KOPT-K1 (cell line): ENCODE results near the gene DOCK11.

ENCODE experiments used
- H3K27ac ChIP-seq: fragments of 200-600 bp; sonication (generic); 2 replicates; pipeline ENCODE4 v1.5.1; 2016; ENCODE audit warnings: antibody characterized with exemption, mild to moderate bottlenecking, low read depth, low read length; ENCODE audit not compliant: poor library complexity, severe bottlenecking
- H3K36me3 ChIP-seq: fragments of 200-600 bp; sonication (generic); 2 replicates; pipeline ENCODE4 v1.5.1; 2017; ENCODE audit warnings: antibody characterized with exemption, mild to moderate bottlenecking, low read length, moderate library complexity; ENCODE audit not compliant: insufficient read depth
- H3K9me3 ChIP-seq: fragments of 200-600 bp; sonication (generic); 2 replicates; pipeline ENCODE4 v1.5.1; 2017; ENCODE audit warnings: antibody characterized with exemption, low read length, mild to moderate bottlenecking; ENCODE audit not compliant: insufficient read depth, poor library complexity, severe bottlenecking

Gene DOCK11

GRCh38 chrX:118495958-118496762, 545 bp downstream of the DOCK11 start:
- Histone ChIP-seq H3K9me3 (no peaks in the 10 kb centered on the region), H3K27ac (peak overlapping the region; percentile 93), H3K36me3 (no peaks in the 10 kb centered on the region)

DNA sequence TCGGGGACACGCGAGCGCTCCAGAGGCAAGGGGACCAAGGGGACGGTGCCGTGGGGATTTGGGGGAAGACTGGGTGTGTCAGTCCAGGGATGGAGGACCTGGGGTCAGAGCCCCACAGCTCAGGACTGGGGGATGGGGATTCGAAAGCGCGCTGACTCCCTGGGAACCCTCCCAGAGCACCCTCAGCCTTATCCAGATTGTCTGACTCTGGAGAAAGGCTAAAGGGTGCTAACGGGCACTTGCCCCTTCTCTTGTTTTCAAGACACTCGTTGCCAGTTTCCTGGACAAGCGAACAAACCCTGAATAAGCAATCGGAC, 1.1 kb downstream of the DOCK11 start:
- no peaks in the 10 kb centered on the region for H3K9me3 ChIP-seq
- peak overlapping the region; percentile 93 for H3K27ac ChIP-seq
- no peaks in the 10 kb centered on the region for H3K36me3 ChIP-seq

- Histone ChIP-seq H3K9me3 (no peaks in the 10 kb centered on the region), H3K36me3 (no peaks in the 10 kb centered on the region), H3K27ac (peak overlapping the region; percentile 93)
Observed at GRCh38 chrX:118497180-118497818, 1.7 kb downstream of the DOCK11 start.

- no peaks in the 10 kb centered on the region for H3K9me3 ChIP-seq
- no peaks in the 10 kb centered on the region for H3K36me3 ChIP-seq
- H3K27ac ChIP-seq = no peak overlapping the region
Observed at GRCh38 chrX:118498351-118498750, 2.7 kb downstream of the DOCK11 start.

DNA sequence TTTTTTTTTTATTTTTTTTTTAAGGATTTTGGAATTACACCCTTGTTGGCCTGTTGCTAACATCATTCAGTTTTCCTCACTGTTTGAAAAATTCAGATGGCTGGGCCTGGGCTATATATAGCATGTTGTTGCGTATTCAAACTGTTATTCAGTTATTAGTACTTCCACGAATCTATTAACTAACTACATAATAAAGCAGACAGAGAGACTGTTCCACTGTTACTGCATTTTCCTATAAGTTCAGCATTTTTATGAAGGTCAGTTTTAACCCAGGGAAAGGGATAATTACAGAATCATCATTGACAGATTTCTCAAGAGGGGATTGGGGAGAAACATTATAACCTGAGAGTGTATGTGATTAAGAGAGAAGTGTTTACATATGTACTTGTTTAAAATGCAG, 3.1 kb downstream of the DOCK11 start:
- H3K27ac ChIP-seq = no peak overlapping the region
- no peaks in the 10 kb centered on the region for H3K9me3 ChIP-seq
- no peaks in the 10 kb centered on the region for H3K36me3 ChIP-seq

- no peaks in the 10 kb centered on the region for H3K36me3 ChIP-seq
- H3K27ac ChIP-seq = no peak overlapping the region
- H3K9me3 ChIP-seq = no peaks in the 10 kb centered on the region
Observed at GRCh38 chrX:118499295-118499694, 3.7 kb downstream of the DOCK11 start.

DNA sequence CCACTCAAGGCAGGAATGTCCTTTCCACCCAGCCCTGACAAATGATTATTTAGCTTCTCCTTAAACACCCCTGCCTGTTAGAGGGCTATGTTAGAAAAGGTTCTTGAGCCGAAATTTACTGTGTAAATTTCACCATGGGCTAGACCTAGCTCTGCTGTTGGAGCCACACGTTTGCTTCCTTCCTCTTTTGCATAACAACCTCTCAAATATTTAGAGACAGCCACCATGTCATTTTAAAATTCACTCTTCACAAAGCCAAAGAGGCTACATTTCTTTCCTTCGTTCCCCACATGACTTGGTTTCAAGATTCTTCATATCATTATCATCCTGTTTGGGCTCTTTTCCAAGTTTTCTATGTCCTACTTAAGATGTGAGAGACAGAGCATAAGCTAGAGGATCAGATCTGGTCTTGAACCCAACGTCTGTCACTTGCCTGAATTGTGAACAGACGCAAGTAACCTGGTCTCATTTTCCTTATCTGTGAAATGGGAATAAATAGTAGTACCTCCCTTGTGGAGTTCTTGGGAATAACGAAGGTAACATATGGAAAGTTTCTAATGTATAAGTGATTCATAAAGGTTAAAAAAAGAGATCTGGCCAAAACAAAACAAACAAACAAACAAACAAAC, 6.7 kb downstream of the DOCK11 start:
- Histone ChIP-seq H3K9me3 (no peaks in the 10 kb centered on the region), H3K27ac (no peak overlapping the region), H3K36me3 (no peaks in the 10 kb centered on the region)

- Histone ChIP-seq H3K36me3 (no peaks in the 10 kb centered on the region), H3K27ac (peak overlapping the region; percentile 45), H3K9me3 (no peaks in the 10 kb centered on the region)
Observed at GRCh38 chrX:118503260-118504041, 7.8 kb downstream of the DOCK11 start.

GRCh38 chrX:118504581-118504980, 9.0 kb downstream of the DOCK11 start:
- Histone ChIP-seq H3K9me3 (no peaks in the 10 kb centered on the region), H3K36me3 (no peaks in the 10 kb centered on the region)

DNA sequence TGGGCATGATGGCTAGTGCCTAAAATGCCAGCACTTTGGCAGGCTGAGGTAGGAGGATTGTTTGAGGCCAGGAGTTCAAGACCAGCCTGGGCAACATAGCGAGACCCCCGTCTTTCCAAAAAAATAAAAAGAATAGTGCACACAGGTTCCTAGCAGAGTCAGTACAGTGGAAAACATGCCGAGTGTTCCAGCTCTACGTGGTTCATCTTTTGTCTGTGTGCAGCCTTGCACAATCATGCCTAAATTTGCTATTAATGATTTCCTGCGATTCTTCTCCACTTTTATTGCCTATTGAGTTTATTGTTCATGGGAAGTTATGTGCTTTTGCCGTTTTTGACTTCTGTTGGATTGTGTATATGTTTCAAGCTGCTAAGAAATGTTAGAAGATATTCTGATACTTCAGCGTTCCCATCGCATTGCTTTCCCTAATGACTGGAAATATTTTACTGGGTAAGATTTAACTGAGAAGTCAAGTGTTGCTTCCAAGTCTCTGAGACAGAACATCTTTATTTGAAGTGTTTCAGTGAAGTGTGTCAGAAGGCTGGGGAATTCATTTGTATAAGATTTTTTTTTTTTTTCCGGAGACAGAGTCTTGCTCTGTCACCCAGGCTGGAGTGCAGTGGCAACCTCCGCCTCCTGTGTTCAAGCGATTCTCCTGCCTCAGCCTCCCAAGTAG, 11.3 kb downstream of the DOCK11 start:
- Histone ChIP-seq H3K27ac (no peak overlapping the region), H3K9me3 (no peaks in the 10 kb centered on the region), H3K36me3 (no peaks in the 10 kb centered on the region)

More at GRCh38 chrX:118504581-118504980, 9.0 kb downstream of the DOCK11 start:
- no peak overlapping the region for H3K27ac ChIP-seq

DNA sequence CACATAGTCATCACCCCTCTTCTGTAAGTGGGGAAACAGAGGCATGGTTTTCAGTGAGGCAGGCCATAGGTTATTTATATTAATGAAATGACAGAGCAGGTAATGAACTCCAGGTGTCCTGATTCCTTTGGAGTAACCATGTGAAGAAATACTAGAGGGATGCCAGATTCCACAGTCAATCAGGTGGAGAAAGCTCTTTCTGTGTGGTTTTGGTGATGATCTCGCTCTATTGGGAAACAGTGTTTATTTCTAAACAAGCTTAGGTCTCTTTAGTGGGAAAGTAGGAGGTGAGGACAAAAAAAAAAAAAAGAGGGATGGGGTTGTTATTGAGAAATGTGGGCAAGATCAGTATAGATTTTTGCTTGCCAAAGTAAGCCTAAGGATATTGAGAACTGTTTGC, 12.2 kb downstream of the DOCK11 start:
- Histone ChIP-seq H3K27ac (no peak overlapping the region), H3K9me3 (no peaks in the 10 kb centered on the region), H3K36me3 (no peaks in the 10 kb centered on the region)

- no peaks in the 10 kb centered on the region for H3K36me3 ChIP-seq
- no peak overlapping the region for H3K27ac ChIP-seq
- no peaks in the 10 kb centered on the region for H3K9me3 ChIP-seq
Observed at GRCh38 chrX:118508221-118508620, 12.6 kb downstream of the DOCK11 start.

DNA sequence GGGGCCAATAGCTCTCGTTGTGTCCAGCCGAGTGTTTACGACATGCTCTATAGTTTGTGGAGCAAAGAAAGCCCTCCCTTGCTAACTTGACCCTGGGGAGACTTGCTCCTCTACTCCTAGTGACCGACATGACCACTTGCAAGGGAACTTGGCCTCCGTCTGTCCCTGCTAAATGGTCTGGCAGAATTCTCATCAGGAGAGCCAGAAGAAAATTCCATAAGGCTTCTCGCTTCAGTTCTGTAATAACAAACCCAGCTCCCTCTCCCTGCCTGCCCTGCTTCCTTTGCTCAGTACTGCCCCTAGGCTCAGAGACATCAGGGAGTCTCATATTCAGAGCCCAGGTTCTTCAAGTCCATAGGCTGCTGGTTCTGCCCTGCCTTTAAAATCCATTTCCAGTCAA, 13.0 kb downstream of the DOCK11 start:
- Histone ChIP-seq H3K9me3 (no peaks in the 10 kb centered on the region), H3K27ac (no peak overlapping the region), H3K36me3 (no peaks in the 10 kb centered on the region)

GRCh38 chrX:118510111-118510510, 14.5 kb downstream of the DOCK11 start:
- Histone ChIP-seq H3K27ac (no peak overlapping the region), H3K9me3 (no peaks in the 10 kb centered on the region), H3K36me3 (0 out of 2 replicates have a peak, but pooled peaks cover 3% of the 10 kb centered on the region)
